Astrocyte of the cerebellum (primary cell): ENCODE data around the gene DRC7.

Experiments used
- DNase-seq: peaks from one replicate; pipeline ENCODE4 v3.0.0-alpha.2; 2011; ENCODE audit warnings: low read depth
- H3K4me3 ChIP-seq: 2 replicates; pipeline ENCODE4 v1.5.1; 2011; ENCODE audit warnings: mild to moderate bottlenecking, low read depth, low read length, moderate library complexity
- CTCF ChIP-seq: IDR thresholded peaks from 2 replicates; pipeline ENCODE4 v1.5.1; 2012; ENCODE audit warnings: low read length, low read depth, moderate library complexity, mild to moderate bottlenecking; ENCODE audit errors: missing control alignments
- in situ Hi-C: cut with HindIII; loops from 2 replicates; pipeline ENCODE4 v1.10.0; 2017; ENCODE audit warnings: low sequenced_read_pairs

Gene DRC7

GRCh38 chr16:57667048-57667525, 27.5 kb upstream of the DRC7 start:
- in situ Hi-C loops, result no loop called here
- no peak overlapping the region for H3K4me3 ChIP-seq
- TF ChIP-seq CTCF, result no peak
- DNase-seq, result no peak

GRCh38 chr16:57667526-57668262, 26.9 kb upstream of the DRC7 start:
- DNase-seq, result no peak
- no peak for TF ChIP-seq CTCF
- in situ Hi-C loops, result no loop called here
- no peak overlapping the region for H3K4me3 ChIP-seq

GRCh38 chr16:57668263-57668571, 26.4 kb upstream of the DRC7 start, which contains the start of gene ADGRG3:
Gene ADGRG3, plus strand, starts transcription at chr16:57668306. Its CDS starts 42 bp downstream, at chr16:57668348.
- no peak within 1 kb of the TSS for H3K4me3 ChIP-seq
- in situ Hi-C loops, result no loop called here
- TF ChIP-seq CTCF, result no peak
- no peak for DNase-seq

- H3K4me3 ChIP-seq, result no peak overlapping the region
- DNase-seq, result no peak
- in situ Hi-C loops, result no loop called here
- no peak for TF ChIP-seq CTCF
These were observed 25.8 kb upstream of the DRC7 start for GRCh38 chr16:57668630-57669475.

GRCh38 chr16:57669476-57670162, 25.0 kb upstream of the DRC7 start:
- in situ Hi-C loops, result no loop called here
- H3K4me3 ChIP-seq, result no peak overlapping the region
- DNase-seq, result no peak

More at GRCh38 chr16:57669476-57670162, 25.0 kb upstream of the DRC7 start:
- TF ChIP-seq CTCF, result no peak
